GM19193 (cell line): Measurements from ENCODE around the gene DGKD.

Experiments
- POLR2A ChIP-seq: IDR thresholded peaks from 4 replicates; pipeline ENCODE4 v1.6.1; 2011; ENCODE audit not compliant: insufficient read depth, insufficient read length; ENCODE audit errors: extremely low read depth

DGKD gene

GRCh38 chr2:233409286-233409991 is 55.1 kb downstream of the DGKD start:
- TF ChIP-seq POLR2A, result no peak

GRCh38 chr2:233410196-233410760 is 56.0 kb downstream of the DGKD start:
- TF ChIP-seq POLR2A, result no peak

DNA sequence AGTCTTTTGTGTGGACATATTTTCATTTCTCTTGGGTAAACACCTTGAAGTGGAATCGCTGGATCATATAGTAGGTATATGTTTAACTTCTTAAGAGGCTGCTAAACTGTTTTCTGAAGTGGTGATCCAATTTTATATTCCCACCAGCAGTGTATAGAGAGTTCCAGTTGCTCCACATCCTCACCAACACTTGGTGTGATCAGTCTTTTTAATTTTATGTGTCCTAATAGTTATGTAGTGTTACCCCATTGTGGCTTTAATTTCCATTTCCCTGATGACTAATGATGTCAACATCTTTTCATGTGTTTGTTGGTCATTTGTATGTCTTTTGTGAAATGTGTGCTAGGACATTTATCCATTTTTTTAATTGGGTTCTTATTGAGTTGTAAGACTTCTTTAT is 56.9 kb downstream of the DGKD start:
- no peak for TF ChIP-seq POLR2A

DNA sequence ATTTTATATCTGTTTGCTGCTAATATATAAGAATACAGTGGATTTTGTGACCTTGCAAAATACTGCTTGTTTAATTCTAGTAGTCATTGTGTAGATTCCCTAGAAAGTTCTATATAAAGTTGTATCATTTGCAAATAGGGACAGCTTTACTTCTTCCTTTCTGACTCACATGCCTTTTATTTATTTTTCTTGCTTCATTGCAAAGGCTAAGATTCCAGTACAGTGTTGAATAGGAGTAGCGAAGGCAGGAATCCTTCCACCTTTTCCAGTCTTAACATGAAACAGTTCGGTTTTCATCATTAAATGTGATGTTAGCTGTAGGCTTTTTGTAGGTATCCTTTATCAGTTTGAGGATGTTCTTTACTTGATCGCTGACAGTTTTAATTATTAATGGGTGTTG is 58.1 kb downstream of the DGKD start:
- no peak for TF ChIP-seq POLR2A

GRCh38 chr2:233413046-233413445 is 58.8 kb downstream of the DGKD start:
- no peak for TF ChIP-seq POLR2A

DNA sequence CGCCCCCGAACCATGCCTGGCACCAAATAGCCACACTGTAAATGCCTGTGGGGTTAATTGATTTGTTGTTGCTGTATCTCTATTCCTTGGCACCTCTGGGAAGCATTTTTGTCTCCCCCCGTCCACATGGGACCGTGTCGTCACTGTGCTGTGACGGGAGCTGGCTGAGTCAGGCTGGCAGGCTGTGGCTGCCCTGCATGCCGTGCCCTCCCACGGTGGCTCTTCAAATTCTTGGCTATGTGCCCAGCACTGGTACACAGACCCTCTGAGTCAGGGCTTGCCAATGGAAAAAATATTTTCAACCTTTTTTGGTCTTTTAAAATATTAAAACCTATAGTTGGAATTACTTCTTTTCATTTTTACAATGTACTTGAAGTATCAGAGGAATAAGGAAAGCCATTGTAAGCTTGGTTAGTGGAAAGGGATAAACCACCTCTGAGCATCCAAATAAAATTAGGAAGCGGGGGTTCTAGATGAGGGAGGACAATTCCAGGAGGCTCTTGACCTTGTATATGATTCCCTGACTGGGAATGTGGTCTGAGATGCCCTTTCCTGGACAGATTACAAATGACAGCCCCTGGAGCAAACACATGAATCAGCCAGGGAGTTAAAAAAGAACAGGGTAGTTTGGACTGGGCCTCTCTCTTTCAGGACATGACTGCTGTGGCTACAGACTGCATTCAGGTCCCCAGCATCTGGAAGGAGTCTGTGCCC is 59.4 kb downstream of the DGKD start:
- TF ChIP-seq POLR2A, result no peak

GRCh38 chr2:233414273-233414654 is 60.0 kb downstream of the DGKD start:
- no peak for TF ChIP-seq POLR2A

- TF ChIP-seq POLR2A, result no peak
Measured at GRCh38 chr2:233414777-233415570, 60.7 kb downstream of the DGKD start.

DNA sequence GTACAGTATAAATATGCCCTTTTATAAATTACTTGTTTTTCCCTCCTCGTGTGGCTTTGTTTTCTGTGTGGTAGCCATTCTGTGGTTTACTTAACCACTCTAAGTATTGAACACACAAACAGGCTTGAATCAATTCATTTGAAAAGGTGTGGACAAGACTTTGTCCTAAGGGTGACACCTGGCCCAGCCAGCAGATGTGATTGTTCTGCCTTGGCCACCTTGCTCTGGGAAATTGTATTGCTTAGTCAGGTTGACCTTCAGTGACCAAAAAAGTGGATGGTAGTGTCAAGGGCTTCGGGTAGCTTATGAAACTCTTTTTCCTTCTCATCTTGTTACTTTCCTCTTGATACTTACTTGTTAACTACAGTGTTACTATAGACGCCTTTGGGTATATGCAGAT is 61.9 kb downstream of the DGKD start:
- TF ChIP-seq POLR2A, result no peak

DNA sequence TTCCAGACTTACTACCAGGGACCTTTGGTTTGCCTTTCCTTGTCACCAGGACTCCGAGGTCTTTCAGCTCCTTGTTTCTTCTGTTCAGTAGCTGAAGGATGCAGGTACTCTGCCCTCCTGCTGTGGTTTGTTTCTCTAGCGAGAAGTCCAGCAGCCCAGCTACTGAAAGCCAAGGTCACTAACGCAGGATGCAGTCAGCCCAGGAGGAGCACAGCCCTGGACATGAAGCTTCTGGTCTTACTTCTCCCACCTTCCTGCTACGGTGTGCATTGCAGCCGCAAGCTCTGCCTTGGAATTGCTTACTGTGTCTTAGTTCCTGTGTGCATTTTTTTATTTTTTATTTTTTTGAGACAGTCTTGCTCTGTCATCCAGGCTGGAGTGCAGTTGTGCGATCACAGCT is 62.4 kb downstream of the DGKD start:
- no peak for TF ChIP-seq POLR2A

GRCh38 chr2:233417282-233417681 is 63.0 kb downstream of the DGKD start:
- no peak for TF ChIP-seq POLR2A

GRCh38 chr2:233418052-233418760 is 63.9 kb downstream of the DGKD start:
- no peak for TF ChIP-seq POLR2A

GRCh38 chr2:233418761-233419546 is 64.7 kb downstream of the DGKD start:
- TF ChIP-seq POLR2A, result no peak
